Measurements from ENCODE around the gene RNASEH1. TPM values are rescaled to one million over a fixed set of nuclear protein-coding genes. Genes with fewer than 3 reads are reported as not detected.

The RNASEH1 gene
- total and polyA plus RNA-seq, 4 donors = 10.2 to 18.7 (median 12.9) TPM

DNA sequence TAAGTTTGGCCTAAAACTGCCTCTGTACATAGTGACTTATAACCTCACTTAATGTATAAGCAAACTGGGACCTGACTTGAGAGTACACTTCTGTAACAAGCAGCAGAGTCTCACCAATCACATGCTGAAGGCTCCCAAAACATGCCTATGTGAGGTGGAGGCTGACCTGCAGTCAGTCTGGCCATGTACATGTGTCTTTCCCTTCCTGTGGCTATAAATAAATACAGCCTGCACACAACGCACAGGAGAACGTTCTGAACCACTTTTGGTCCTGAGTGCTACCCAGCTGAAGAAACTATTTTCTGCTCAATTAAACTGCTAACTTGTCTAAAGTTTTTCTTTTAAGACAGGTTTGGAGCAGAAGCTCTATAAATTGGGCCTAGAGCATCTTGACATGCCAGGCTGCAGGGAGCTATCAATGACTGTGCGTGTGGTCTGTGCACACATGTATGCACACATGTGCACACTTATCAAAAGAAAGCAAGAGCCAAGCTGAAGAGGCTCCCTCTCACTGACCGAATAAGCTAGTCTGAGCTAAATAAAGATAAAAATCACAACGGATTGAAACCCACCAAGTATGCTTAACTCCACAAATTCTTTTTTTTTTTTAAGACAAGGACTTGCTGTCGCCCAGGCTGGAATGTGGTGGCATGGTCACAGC, 15.0 kb downstream of the RNASEH1 start (continued):
- TF ChIP-seq HNF4A (conservative IDR thresholded peaks at IDR 0.05) = no peak

DNA sequence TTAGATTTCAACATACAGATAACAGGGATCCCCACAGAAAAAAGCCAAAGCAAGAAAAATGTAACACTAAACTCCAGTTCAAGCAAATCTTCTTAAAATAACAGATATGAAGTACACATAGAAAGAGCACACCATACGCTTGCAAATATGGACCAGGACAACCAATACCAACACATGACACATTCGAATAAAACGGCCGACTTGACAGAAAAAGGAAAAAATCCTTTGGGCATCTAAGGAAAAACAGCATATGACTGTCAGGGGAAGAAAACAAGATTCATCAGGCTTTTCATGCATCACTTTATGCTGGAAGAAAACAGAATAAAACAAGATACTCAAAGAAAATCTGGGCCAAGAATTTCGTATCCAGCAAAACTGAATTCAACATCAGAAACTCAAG, 16.0 kb downstream of the RNASEH1 start:
- no peak overlapping the region for H3K27ac ChIP-seq (ENCODE audit: low read depth in 1 of 2, low read length in 2 of 2)
- DNase-seq (ENCODE audit: low spot score) = no peak
- WGBS = 96% methylated on average over 5 of the region's 5 CpGs
- no peak overlapping the region for H3K4me3 ChIP-seq (ENCODE audit: low read depth in 1 of 3, low read length in 3 of 3)
- no peak for TF ChIP-seq TAF1 (conservative IDR thresholded peaks at IDR 0.05)
- TF ChIP-seq, protein P1, sequence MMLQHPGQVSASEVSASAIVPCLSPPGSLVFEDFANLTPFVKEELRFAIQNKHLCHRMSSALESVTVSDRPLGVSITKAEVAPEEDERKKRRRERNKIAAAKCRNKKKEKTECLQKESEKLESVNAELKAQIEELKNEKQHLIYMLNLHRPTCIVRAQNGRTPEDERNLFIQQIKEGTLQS (IDR thresholded peaks at IDR 0.05) = no peak
- no peak for TF ChIP-seq YY1 (IDR thresholded peaks at IDR 0.05)
- TF ChIP-seq JUND (IDR thresholded peaks at IDR 0.05) = no peak
- TF ChIP-seq GABPA (IDR thresholded peaks at IDR 0.05 in 1 of 2, conservative IDR thresholded peaks at IDR 0.05 in 1 of 2) = no peak
- TF ChIP-seq, protein P2, sequence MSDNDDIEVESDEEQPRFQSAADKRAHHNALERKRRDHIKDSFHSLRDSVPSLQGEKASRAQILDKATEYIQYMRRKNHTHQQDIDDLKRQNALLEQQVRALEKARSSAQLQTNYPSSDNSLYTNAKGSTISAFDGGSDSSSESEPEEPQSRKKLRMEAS (IDR thresholded peaks at IDR 0.05) = no peak
- no peak for TF ChIP-seq RAD21 (IDR thresholded peaks at IDR 0.05)
- no peak for TF ChIP-seq EGR1 (IDR thresholded peaks at IDR 0.05; ENCODE audit: low read depth in 2 of 2)
- no peak for TF ChIP-seq HNF4A (conservative IDR thresholded peaks at IDR 0.05)
- TF ChIP-seq FOXA1 (IDR thresholded peaks at IDR 0.05) = no peak
- TF ChIP-seq, protein P3, sequence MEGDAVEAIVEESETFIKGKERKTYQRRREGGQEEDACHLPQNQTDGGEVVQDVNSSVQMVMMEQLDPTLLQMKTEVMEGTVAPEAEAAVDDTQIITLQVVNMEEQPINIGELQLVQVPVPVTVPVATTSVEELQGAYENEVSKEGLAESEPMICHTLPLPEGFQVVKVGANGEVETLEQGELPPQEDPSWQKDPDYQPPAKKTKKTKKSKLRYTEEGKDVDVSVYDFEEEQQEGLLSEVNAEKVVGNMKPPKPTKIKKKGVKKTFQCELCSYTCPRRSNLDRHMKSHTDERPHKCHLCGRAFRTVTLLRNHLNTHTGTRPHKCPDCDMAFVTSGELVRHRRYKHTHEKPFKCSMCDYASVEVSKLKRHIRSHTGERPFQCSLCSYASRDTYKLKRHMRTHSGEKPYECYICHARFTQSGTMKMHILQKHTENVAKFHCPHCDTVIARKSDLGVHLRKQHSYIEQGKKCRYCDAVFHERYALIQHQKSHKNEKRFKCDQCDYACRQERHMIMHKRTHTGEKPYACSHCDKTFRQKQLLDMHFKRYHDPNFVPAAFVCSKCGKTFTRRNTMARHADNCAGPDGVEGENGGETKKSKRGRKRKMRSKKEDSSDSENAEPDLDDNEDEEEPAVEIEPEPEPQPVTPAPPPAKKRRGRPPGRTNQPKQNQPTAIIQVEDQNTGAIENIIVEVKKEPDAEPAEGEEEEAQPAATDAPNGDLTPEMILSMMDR (IDR thresholded peaks at IDR 0.05; ENCODE audit: low read depth, low read length, missing input control) = no peak
- TF ChIP-seq, protein P4, sequence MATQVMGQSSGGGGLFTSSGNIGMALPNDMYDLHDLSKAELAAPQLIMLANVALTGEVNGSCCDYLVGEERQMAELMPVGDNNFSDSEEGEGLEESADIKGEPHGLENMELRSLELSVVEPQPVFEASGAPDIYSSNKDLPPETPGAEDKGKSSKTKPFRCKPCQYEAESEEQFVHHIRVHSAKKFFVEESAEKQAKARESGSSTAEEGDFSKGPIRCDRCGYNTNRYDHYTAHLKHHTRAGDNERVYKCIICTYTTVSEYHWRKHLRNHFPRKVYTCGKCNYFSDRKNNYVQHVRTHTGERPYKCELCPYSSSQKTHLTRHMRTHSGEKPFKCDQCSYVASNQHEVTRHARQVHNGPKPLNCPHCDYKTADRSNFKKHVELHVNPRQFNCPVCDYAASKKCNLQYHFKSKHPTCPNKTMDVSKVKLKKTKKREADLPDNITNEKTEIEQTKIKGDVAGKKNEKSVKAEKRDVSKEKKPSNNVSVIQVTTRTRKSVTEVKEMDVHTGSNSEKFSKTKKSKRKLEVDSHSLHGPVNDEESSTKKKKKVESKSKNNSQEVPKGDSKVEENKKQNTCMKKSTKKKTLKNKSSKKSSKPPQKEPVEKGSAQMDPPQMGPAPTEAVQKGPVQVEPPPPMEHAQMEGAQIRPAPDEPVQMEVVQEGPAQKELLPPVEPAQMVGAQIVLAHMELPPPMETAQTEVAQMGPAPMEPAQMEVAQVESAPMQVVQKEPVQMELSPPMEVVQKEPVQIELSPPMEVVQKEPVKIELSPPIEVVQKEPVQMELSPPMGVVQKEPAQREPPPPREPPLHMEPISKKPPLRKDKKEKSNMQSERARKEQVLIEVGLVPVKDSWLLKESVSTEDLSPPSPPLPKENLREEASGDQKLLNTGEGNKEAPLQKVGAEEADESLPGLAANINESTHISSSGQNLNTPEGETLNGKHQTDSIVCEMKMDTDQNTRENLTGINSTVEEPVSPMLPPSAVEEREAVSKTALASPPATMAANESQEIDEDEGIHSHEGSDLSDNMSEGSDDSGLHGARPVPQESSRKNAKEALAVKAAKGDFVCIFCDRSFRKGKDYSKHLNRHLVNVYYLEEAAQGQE (IDR thresholded peaks at IDR 0.05) = no peak
- TF ChIP-seq, protein P5, sequence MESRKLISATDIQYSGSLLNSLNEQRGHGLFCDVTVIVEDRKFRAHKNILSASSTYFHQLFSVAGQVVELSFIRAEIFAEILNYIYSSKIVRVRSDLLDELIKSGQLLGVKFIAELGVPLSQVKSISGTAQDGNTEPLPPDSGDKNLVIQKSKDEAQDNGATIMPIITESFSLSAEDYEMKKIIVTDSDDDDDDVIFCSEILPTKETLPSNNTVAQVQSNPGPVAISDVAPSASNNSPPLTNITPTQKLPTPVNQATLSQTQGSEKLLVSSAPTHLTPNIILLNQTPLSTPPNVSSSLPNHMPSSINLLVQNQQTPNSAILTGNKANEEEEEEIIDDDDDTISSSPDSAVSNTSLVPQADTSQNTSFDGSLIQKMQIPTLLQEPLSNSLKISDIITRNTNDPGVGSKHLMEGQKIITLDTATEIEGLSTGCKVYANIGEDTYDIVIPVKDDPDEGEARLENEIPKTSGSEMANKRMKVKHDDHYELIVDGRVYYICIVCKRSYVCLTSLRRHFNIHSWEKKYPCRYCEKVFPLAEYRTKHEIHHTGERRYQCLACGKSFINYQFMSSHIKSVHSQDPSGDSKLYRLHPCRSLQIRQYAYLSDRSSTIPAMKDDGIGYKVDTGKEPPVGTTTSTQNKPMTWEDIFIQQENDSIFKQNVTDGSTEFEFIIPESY (IDR thresholded peaks at IDR 0.05) = no peak
- TF ChIP-seq RXRA (IDR thresholded peaks at IDR 0.05) = no peak
- no peak for TF ChIP-seq HNF4G (IDR thresholded peaks at IDR 0.05)
- no peak for TF ChIP-seq NR2F2 (IDR thresholded peaks at IDR 0.05)
- no peak for TF ChIP-seq SP1 (IDR thresholded peaks at IDR 0.05)
- no peak for TF ChIP-seq FOXA2 (IDR thresholded peaks at IDR 0.05)
- H3K9ac ChIP-seq (ENCODE audit: low read depth in 1 of 2, low read length in 2 of 2) = no peak overlapping the region
- peaks cover 4 to 25% (median 14%) of the 10 kb centered on the region in 4 donors for H3K4me1 ChIP-seq (ENCODE audit: control insufficient read depth in 4 of 4, insufficient read depth in 4 of 4, low read length in 3 of 4)
- peaks cover 13 to 41% (median 24%) of the 10 kb centered on the region in 4 donors for H3K36me3 ChIP-seq (ENCODE audit: control insufficient read depth in 4 of 4, insufficient read depth in 3 of 4, low read depth in 1 of 4, low read length in 3 of 4)
- no peaks in the 10 kb centered on the region for H3K9me3 ChIP-seq (ENCODE audit: control insufficient read depth in 4 of 4, low read length in 3 of 4)
- H3K27me3 ChIP-seq (ENCODE audit: control insufficient read depth in 4 of 4, insufficient read depth in 4 of 4, low read length in 3 of 4) = no peaks in the 10 kb centered on the region
